ENCODE results near the gene SPECC1.

DNA sequence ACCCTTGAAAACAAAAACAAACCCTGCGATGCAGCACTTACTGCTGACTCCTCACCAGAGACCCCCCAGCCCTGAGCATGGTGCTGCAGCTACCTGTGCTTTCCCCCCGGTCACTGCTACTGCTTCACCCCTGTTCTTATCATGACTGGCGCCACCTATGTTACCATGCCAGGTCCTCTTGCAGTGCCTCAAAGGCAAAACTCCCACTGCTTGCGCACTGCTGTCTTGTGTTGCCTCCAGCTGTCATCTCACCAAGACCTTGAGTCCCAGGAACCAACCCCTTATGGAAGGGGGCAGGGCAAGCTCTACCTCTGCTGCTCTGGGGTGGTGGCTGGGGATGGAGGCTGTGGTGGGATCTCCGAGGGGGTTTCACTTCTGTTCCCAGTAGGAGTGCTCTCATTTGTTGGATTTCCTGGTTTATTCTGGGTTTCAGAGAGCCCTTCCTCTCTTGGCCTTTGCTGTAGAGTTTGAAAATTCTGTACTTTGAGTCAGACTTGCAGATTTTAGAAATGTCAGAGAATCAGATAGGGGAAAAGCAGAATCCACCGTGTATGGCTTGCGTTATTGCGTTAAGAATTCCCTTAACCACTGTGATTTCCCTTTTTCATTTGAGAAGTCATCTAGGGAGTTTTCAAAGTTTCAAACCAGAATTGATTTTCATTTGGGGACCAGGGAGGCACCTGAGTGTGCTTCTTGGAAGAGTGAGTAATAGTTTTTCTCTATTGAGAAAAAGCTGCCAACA lies 96.6 kb downstream of the SPECC1 start:
- TF ChIP-seq, protein P1, sequence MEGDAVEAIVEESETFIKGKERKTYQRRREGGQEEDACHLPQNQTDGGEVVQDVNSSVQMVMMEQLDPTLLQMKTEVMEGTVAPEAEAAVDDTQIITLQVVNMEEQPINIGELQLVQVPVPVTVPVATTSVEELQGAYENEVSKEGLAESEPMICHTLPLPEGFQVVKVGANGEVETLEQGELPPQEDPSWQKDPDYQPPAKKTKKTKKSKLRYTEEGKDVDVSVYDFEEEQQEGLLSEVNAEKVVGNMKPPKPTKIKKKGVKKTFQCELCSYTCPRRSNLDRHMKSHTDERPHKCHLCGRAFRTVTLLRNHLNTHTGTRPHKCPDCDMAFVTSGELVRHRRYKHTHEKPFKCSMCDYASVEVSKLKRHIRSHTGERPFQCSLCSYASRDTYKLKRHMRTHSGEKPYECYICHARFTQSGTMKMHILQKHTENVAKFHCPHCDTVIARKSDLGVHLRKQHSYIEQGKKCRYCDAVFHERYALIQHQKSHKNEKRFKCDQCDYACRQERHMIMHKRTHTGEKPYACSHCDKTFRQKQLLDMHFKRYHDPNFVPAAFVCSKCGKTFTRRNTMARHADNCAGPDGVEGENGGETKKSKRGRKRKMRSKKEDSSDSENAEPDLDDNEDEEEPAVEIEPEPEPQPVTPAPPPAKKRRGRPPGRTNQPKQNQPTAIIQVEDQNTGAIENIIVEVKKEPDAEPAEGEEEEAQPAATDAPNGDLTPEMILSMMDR (IDR thresholded peaks at IDR 0.05) = no peak
- no peak for TF ChIP-seq POLR2A (IDR thresholded peaks at IDR 0.05)

Measured in lower leg skin (tissue), 3 donors.